HTR-8/SVneo (cell line): ENCODE measurements around the gene RBFOX1.

ENCODE experiments used
- DNase-seq: peaks from one replicate; pipeline ENCODE4 v3.0.0; 2011; ENCODE audit warnings: low spot score, mixed read lengths; ENCODE audit not compliant: insufficient read length
- FAIRE-seq: peaks from 2 replicates; lab custom pipeline; 2011; peaks lifted over from hg19 to GRCh38; lab: Jason Lieb, UNC

Gene RBFOX1

GRCh38 chr16:7333180-7333725 is 608 bp downstream of the RBFOX1 start:
- DNase-seq = no peak
- no peak for FAIRE-seq

DNA sequence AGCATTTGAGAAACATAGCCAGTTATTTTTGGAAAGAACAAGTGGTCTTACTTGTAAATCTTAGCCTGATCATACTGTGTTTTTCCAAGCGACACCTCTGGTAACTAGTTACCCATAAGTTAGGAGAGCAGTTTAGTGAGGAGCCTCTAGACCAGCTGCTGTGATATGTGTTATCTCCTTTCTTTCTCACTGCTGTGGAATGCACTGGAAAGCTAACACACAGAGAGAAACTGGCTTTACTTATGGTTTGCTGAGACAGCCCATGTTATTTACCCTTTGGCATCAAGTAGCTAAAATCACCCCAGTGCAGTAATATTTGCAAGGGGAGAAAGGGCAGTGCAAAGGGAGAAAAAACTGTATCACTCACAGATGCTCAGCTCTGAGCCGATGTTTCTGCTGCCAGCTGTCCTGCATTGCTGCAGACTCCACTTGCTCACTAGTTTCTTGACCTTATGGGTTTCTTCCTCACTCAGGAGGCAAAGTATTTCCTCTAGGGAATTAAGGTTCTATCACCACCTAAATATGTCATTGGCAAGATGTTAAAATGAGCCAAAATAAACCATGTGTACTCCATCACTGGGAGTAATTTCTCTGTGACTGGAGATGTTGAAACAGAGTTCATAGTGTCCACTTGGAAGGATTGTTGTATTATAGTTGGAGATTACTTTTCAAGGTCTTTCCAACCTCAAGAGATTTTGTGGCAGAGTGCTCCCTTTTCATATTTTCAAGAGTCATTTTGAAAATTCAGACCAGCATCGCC is 2.3 kb downstream of the RBFOX1 start:
- no peak for DNase-seq
- no peak for FAIRE-seq

- DNase-seq (no peak), FAIRE-seq (no peak)
These were observed 3.5 kb downstream of the RBFOX1 start for GRCh38 chr16:7335991-7336634.

GRCh38 chr16:7336742-7337141 is 4.1 kb downstream of the RBFOX1 start:
- no peak for FAIRE-seq
- no peak for DNase-seq

DNA sequence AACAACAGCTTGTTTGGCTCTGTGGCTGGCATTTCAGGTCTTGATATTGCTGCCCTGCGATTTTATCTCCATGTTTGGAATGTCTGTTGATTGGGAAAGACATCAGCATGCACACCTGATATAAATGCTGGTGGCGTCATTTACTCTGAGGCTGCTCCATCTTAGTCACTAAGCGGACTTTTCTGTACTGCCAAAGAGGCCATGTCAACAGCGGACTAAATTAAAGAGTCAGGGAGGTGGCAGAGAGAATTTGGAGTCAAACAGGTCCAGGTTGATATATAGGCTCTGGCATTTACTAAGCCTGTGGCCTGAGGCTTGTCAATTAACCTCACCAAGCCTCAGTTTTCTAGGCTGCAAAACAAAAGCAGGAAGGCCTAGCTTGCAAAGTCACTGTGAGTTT is 6.2 kb downstream of the RBFOX1 start:
- DNase-seq (no peak), FAIRE-seq (no peak)

- DNase-seq (no peak), FAIRE-seq (no peak)
These were observed 7.1 kb downstream of the RBFOX1 start for GRCh38 chr16:7339700-7340099.

DNA sequence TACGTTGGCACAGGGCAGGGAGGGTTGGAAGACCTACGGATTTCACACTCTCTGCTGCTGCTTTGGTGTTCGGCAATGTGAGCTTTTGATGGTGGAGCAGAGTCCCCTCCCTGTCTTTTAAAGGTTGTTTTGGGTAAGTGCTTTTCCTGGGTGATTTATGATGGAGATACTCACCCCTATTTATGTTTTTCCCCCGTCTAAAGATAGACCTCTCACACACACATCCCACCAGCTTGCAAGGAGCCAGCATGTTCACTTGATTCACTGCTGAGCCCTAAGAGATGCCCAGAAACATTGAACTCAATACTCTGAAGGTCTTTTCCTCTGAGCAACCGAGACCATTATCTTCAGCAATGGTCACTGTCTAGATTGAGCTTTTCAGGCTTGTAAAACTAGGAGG is 8.3 kb downstream of the RBFOX1 start:
- no peak for DNase-seq
- FAIRE-seq = no peak

- no peak for FAIRE-seq
- no peak for DNase-seq
These were observed 10.0 kb downstream of the RBFOX1 start for GRCh38 chr16:7342598-7342997.

DNA sequence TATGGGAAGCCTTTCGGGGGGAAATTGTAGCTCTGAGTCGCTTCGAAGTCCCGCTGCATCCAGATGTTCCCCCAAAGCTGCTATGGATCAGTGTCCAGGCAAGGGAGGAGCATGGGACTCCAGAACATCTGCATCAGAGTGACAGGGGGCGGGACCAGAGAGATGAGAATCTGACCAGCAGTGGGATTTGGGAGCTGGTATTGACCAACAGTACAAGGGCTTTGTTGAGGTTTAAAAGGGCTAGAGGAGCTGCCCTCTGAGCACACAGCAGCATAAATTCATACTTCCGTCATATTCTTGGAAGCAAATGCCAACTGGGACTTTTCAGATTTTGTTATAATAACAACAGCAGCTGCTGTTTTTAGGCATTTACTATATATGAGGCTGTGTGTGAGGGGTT is 10.6 kb downstream of the RBFOX1 start:
- FAIRE-seq (no peak), DNase-seq (no peak)

DNA sequence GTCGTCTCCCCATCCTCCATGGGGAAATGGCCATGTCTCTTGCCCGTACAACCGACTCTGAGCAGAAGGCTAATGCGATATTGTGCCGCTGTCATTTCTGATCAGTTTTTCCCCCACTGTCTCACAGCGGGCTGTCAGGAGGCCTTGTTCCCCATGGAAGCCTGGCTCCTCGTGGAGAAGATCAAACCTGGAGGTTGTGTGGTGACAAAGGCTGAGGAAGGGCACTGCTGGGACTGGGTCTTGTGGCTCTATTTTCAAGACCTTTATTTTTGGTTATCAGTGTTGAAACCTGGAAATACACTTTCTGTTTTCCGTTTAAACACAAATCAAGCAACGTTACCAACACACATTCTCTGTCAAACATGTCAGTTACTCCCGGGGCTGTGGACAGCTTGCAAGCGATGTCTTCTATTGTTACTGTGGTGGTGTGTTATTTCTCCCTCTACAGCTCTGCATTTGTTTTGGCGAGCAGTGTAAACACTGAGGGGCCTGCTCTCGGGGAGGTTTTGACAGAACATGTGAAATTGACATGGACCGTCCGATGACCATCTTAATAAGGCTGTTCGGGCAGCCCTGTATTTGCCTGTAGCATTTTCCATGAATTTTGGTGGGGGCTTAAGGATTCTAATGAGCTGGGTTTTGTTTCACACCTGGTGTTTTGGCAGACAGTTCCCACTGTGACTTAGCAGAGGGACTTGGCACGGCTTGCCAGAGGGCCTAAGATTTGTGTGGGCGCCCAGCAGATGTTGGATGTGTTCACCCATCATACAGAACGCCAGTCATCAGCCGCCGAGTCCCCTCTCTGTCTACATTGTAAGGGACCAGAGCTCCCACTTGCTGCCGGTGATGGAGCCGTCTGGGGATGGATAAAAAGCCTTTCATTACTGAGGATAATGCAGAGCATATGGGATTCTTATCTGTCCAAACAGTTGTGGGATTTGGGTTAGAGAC is 12.5 kb downstream of the RBFOX1 start:
- no peak for DNase-seq
- FAIRE-seq = no peak

- DNase-seq (no peak), FAIRE-seq (no peak)
These were observed 18.2 kb downstream of the RBFOX1 start for GRCh38 chr16:7350806-7351205.

DNA sequence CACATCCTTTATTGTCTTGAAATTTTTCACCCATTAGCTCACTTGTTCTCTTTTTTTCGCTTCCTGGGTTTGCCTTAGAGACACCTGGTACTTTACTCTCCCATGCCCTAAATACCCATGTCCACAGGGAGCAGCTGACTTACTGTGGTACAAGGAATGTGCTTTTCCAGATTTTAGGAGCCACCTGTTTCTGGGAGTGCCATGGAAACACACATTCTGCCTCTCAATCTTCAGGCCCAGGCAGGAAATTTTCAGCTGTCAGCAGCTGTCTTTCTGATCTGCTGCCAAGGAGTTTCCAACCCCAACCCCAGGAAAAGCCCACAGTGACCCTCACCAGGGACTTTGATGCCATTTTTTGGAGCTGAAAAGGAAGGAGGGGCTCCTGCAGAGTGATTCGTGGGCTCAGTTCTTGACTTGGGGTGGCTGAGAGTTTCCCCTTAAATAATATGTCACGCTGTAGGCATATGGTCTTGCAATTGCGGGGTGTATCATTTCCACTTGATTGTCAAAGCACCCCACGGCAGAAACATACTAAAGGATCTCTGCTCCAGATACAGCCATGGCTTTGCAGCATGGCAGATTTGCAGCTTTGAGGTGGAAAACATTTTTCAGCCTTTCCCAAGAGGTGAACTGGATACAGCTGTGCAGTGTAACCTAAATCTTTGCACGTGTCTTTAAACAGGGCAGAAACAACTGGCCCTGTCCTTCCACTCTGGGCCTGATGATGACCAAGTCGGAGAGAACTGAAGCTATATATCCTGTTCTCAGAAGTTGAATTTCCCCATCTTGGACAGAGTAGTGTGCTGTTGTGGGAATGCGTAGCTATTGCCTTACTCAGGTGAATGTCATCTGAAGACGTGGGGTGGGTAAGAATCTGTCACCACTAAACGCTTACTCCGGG is 19.2 kb downstream of the RBFOX1 start:
- no peak for DNase-seq
- FAIRE-seq = no peak

- DNase-seq = no peak
- FAIRE-seq = no peak
These were observed 23.1 kb downstream of the RBFOX1 start for GRCh38 chr16:7355758-7356157.

- peak; percentile 69 for FAIRE-seq
- no peak for DNase-seq
These were observed 28.9 kb downstream of the RBFOX1 start for GRCh38 chr16:7361416-7362129.

GRCh38 chr16:7362231-7362630 is 29.6 kb downstream of the RBFOX1 start:
- FAIRE-seq (peak; percentile 57), DNase-seq (no peak)

GRCh38 chr16:7363422-7364417 is 31.1 kb downstream of the RBFOX1 start:
- no peak for DNase-seq
- no peak for FAIRE-seq

DNA sequence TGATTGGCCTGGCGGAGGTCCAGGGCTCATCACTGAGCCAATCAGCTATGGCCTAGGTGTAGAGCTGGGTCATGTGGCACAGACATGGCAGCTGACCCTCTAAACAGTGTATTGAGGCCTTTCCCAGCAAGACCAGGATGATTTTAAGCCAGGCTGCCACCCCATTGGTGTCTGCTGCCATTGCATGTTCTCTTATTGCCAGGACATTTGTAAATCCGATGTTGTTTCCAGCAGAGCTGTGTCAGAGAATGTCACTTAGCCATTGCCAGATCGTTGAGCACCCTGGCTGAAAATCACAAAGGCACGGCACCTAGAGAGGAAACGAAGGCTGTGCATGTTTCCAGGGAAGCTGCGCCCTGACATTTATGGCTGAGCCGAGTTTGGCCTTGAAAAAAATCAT is 33.4 kb downstream of the RBFOX1 start:
- no peak for FAIRE-seq
- DNase-seq = no peak
